ENCODE measurements around the gene TTF1.

GRCh38 chr9:132366481-132366880 is 40.2 kb downstream of the TTF1 start:
- TF ChIP-seq CTCF (IDR thresholded peaks at IDR 0.05) (no peak), POLR2AphosphoS5 (IDR thresholded peaks at IDR 0.05) (no peak)
